Keratinocyte (primary cell): ENCODE measurements around the gene PRKAG2. TPM values are rescaled to one million over a fixed set of nuclear protein-coding genes. Genes with fewer than 3 reads are reported as not detected.

Source experiments
- DNase-seq: peaks from one replicate; pipeline ENCODE4 v3.0.0-alpha.2; 2011; ENCODE audit warnings: low read depth, missing footprints, low spot score
- FAIRE-seq: peaks from 2 replicates; lab custom pipeline; 2011; peaks lifted over from hg19 to GRCh38; lab: Jason Lieb, UNC
- H2AFZ ChIP-seq: 2 replicates; pipeline ENCODE4 v1.6.0; 2012; ENCODE audit warnings: low read length, control low read depth, inconsistent platforms; ENCODE audit not compliant: control insufficient read depth
- H3K27ac ChIP-seq: 2 replicates; pipeline ENCODE4 v1.5.1; 2011; ENCODE audit warnings: low read length; ENCODE audit not compliant: control insufficient read depth, insufficient read depth
- H3K27me3 ChIP-seq: 3 replicates; pipeline ENCODE4 v1.6.0; 2011; ENCODE audit warnings: low read length; ENCODE audit not compliant: control insufficient read depth, insufficient read depth; ENCODE audit errors: extremely low read depth
- H3K36me3 ChIP-seq, 2 experiments: 2 replicates in 1 of 2; 3 replicates in 1 of 2; pipeline ENCODE4 v1.5.1; 2011; ENCODE audit warnings: low read length in 2 of 2, mild to moderate bottlenecking in 1 of 2; ENCODE audit not compliant: control insufficient read depth in 2 of 2, insufficient read depth in 2 of 2; ENCODE audit errors: extremely low read depth in 1 of 2
- H3K4me1 ChIP-seq: 3 replicates; pipeline ENCODE4 v1.5.1; 2011; ENCODE audit warnings: low read length; ENCODE audit not compliant: control insufficient read depth, insufficient read depth; ENCODE audit errors: extremely low read depth
- H3K4me2 ChIP-seq: 3 replicates; pipeline ENCODE4 v1.6.0; 2011; ENCODE audit warnings: low read depth, low read length; ENCODE audit not compliant: control insufficient read depth, insufficient read depth; ENCODE audit errors: extremely low read depth
- H3K4me3 ChIP-seq, 3 experiments: fragments of 200-600 bp in 1 of 3; sonication (generic) in 1 of 3; 2 replicates in 2 of 3; 3 replicates in 1 of 3; pipeline ENCODE4 v1.5.1; 2011 to 2016; ENCODE audit warnings: low read length in 3 of 3, mild to moderate bottlenecking in 3 of 3, control low read depth in 2 of 3, inconsistent platforms in 1 of 3, low read depth in 1 of 3, mixed read lengths in 1 of 3, mixed run types in 1 of 3, moderate library complexity in 1 of 3; ENCODE audit not compliant: control insufficient read depth in 2 of 3, insufficient read depth in 2 of 3; ENCODE audit errors: extremely low read depth in 1 of 3
- H3K79me2 ChIP-seq: 2 replicates; pipeline ENCODE4 v1.6.0; 2012; ENCODE audit warnings: low read length; ENCODE audit not compliant: control insufficient read depth, insufficient read depth
- H3K9ac ChIP-seq: 3 replicates; pipeline ENCODE4 v1.6.0; 2011; ENCODE audit warnings: low read length; ENCODE audit not compliant: control insufficient read depth, insufficient read depth; ENCODE audit errors: extremely low read depth
- H3K9me1 ChIP-seq: 3 replicates; pipeline ENCODE4 v1.6.0; 2011; ENCODE audit warnings: low read length; ENCODE audit not compliant: control insufficient read depth, insufficient read depth; ENCODE audit errors: extremely low read depth
- H3K9me3 ChIP-seq: 2 replicates; pipeline ENCODE4 v1.5.1; 2012; ENCODE audit warnings: low read depth, low read length; ENCODE audit not compliant: control insufficient read depth
- H4K20me1 ChIP-seq: 3 replicates; pipeline ENCODE4 v1.6.0; 2011; ENCODE audit warnings: low read length; ENCODE audit not compliant: control insufficient read depth, insufficient read depth; ENCODE audit errors: extremely low read depth
- EZH2 ChIP-seq: IDR thresholded peaks from one replicate; pipeline ENCODE4 v1.6.1; 2012; ENCODE audit warnings: inconsistent platforms, mild to moderate bottlenecking, low read length, moderate library complexity
- dilution Hi-C: fragments of 300-500 bp; cut with MboI; formaldehyde crosslinking; loops from one replicate; pipeline ENCODE4 v1.7.0; 2020; ENCODE audit warnings: low sequenced_read_pairs; ENCODE audit not compliant: extremely low pct_ligation_motif_present
- polyA plus RNA-seq, 5 experiments: library from polyadenylated mRNA; depleted of rRNA in 3 of 5; stranded (reverse) in 3 of 5; stranded (forward) in 1 of 5; unstranded in 1 of 5; fragments of >200 nt; gene quantifications; 1 replicate in 1 of 5; 2 replicates in 3 of 5; 3 replicates in 1 of 5; pipeline versions ENCODE4 v1.2.1 to v1.2.3, GENCODE V29; 2011 to 2012; ENCODE audit warnings: missing spikeins in 2 of 5, low read depth in 1 of 5, low replicate concordance in 1 of 5
- TF ChIP-seq, protein P1 (sequence below), 3 experiments: IDR thresholded peaks in 1 of 3; conservative IDR thresholded peaks in 1 of 3; optimal IDR thresholded peaks in 1 of 3; 2 replicates in 2 of 3; 3 replicates in 1 of 3; pipeline versions ENCODE3 to v1.5.1; 2011; ENCODE audit warnings: low read length in 3 of 3, mild to moderate bottlenecking in 3 of 3, moderate library complexity in 2 of 3, control low read depth in 1 of 3, inconsistent platforms in 1 of 3; ENCODE audit not compliant: insufficient read depth in 2 of 3; ENCODE audit errors: extremely low read depth in 1 of 3

The PRKAG2 gene
- polyA plus RNA-seq, 1 donor (not counting 4 experiments of a cell fraction or from before 2014, with no cell fraction given): 39.5 TPM

- TF ChIP-seq, protein P1, sequence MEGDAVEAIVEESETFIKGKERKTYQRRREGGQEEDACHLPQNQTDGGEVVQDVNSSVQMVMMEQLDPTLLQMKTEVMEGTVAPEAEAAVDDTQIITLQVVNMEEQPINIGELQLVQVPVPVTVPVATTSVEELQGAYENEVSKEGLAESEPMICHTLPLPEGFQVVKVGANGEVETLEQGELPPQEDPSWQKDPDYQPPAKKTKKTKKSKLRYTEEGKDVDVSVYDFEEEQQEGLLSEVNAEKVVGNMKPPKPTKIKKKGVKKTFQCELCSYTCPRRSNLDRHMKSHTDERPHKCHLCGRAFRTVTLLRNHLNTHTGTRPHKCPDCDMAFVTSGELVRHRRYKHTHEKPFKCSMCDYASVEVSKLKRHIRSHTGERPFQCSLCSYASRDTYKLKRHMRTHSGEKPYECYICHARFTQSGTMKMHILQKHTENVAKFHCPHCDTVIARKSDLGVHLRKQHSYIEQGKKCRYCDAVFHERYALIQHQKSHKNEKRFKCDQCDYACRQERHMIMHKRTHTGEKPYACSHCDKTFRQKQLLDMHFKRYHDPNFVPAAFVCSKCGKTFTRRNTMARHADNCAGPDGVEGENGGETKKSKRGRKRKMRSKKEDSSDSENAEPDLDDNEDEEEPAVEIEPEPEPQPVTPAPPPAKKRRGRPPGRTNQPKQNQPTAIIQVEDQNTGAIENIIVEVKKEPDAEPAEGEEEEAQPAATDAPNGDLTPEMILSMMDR (optimal IDR thresholded peaks at IDR 0.05 in 1 of 3, IDR thresholded peaks at IDR 0.05 in 1 of 3, conservative IDR thresholded peaks at IDR 0.05 in 1 of 3; ENCODE audit: extremely low read depth in 1 of 3, insufficient read depth in 2 of 3, low read length in 3 of 3): no peak
- no peak for TF ChIP-seq EZH2
- Histone ChIP-seq H3K27ac (no peak overlapping the region), H2AFZ (no peak overlapping the region), H3K79me2 (no peaks in the 10 kb centered on the region), H3K4me1 (no peaks in the 10 kb centered on the region), H3K36me3 (no peaks in the 10 kb centered on the region), H3K9me1 (no peaks in the 10 kb centered on the region), H3K9me3 (peaks cover under 1% of the 10 kb centered on the region), H3K9ac (no peak overlapping the region), H3K27me3 (peaks cover 3% of the 10 kb centered on the region), H4K20me1 (no peaks in the 10 kb centered on the region), H3K4me2 (no peak overlapping the region), H3K4me3 (no peak overlapping the region)
- dilution Hi-C loops: no loop called here
- no peak for FAIRE-seq
- DNase-seq: no peak
Observed at GRCh38 chr7:151744051-151744580, 132.8 kb downstream of the PRKAG2 start.

DNA sequence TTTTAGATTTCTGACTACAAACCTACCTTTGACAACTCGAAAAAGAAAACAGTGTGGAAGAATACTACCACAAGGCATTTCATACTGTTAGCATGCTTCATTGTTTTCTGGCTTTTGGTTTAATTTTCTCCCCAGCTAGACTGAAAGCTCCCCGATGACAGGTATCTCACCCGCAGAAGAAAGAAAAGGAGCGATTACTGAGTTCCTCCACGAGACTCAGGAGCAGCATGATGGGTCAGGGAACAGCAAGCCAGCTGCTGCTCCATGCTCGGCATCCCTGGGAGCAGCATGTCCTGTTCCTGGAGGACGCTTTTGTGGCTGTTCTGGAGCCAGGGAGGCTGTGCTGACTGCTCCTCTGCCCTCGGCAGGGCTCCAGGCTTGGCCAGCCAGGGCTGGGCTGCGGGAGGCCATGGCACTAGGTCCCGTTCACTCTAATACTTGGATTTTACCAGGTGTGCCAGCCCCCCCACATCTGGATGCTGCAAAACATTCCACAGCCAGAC, 133.4 kb downstream of the PRKAG2 start:
- Histone ChIP-seq H4K20me1 (no peaks in the 10 kb centered on the region), H3K9ac (no peak overlapping the region), H3K4me2 (no peak overlapping the region), H3K4me1 (no peaks in the 10 kb centered on the region), H2AFZ (no peak overlapping the region), H3K4me3 (no peak overlapping the region), H3K9me3 (peaks cover 3% of the 10 kb centered on the region), H3K27me3 (peaks cover 3% of the 10 kb centered on the region), H3K27ac (no peak overlapping the region), H3K36me3 (no peaks in the 10 kb centered on the region), H3K79me2 (no peaks in the 10 kb centered on the region), H3K9me1 (no peaks in the 10 kb centered on the region)
- TF ChIP-seq, protein P1 (optimal IDR thresholded peaks at IDR 0.05 in 1 of 3, IDR thresholded peaks at IDR 0.05 in 1 of 3, conservative IDR thresholded peaks at IDR 0.05 in 1 of 3; ENCODE audit: extremely low read depth in 1 of 3, insufficient read depth in 2 of 3, low read length in 3 of 3): no peak
- TF ChIP-seq EZH2: no peak
- dilution Hi-C loops: no loop called here
- DNase-seq: no peak
- FAIRE-seq: no peak
